Measurements from ENCODE around the gene GPC4. TPM values are rescaled to one million over a fixed set of nuclear protein-coding genes. Genes with fewer than 3 reads are reported as not detected.

The GPC4 gene
- total RNA-seq, 2 experiments from 2014 or later, result not detected

- Mint-ChIP-seq H3K36me3 (ENCODE audit: low read depth) (no peaks in the 10 kb centered on the region), H3K9me3 (ENCODE audit: insufficient read depth) (no peaks in the 10 kb centered on the region), H3K4me1 (ENCODE audit: low read depth) (peaks cover 6% of the 10 kb centered on the region), H3K27ac (no peak overlapping the region), H3K4me3 (no peak overlapping the region), H3K27me3 (ENCODE audit: low read depth) (peaks cover 2% of the 10 kb centered on the region)
- CTCF ChIA-PET, result no interaction called here
- POLR2A ChIA-PET, result no interaction called here
- ATAC-seq, result no peak
- DNase-seq, result no peak
These were observed 12.3 kb downstream of the GPC4 start for GRCh38 chrX:133402830-133403625.

- peak; percentile 39 for ATAC-seq
- H3K36me3 Mint-ChIP-seq (ENCODE audit: low read depth), result no peaks in the 10 kb centered on the region
- DNase-seq, result no peak
- H3K9me3 Mint-ChIP-seq (ENCODE audit: insufficient read depth), result no peaks in the 10 kb centered on the region
- no peaks in the 10 kb centered on the region for H3K27me3 Mint-ChIP-seq (ENCODE audit: low read depth)
- H3K4me3 Mint-ChIP-seq, result no peak overlapping the region
- H3K4me1 Mint-ChIP-seq (ENCODE audit: low read depth), result peaks cover 6% of the 10 kb centered on the region
- H3K27ac Mint-ChIP-seq, result peak overlapping the region; percentile 71
- POLR2A ChIA-PET, result no interaction called here
- CTCF ChIA-PET, result no interaction called here
These were observed 13.2 kb downstream of the GPC4 start for GRCh38 chrX:133402042-133402453.

GRCh38 chrX:133401536-133401935 is 13.8 kb downstream of the GPC4 start:
- Mint-ChIP-seq H3K9me3 (ENCODE audit: insufficient read depth) (no peaks in the 10 kb centered on the region), H3K27me3 (ENCODE audit: low read depth) (no peaks in the 10 kb centered on the region), H3K4me3 (no peak overlapping the region), H3K36me3 (ENCODE audit: low read depth) (no peaks in the 10 kb centered on the region), H3K4me1 (ENCODE audit: low read depth) (peaks cover 6% of the 10 kb centered on the region), H3K27ac (no peak overlapping the region)
- ChIA-PET CTCF (no interaction called here), POLR2A (no interaction called here)
- ATAC-seq (no peak), DNase-seq (no peak)

GRCh38 chrX:133399411-133399810 is 15.9 kb downstream of the GPC4 start:
- H3K4me3 Mint-ChIP-seq, result no peak overlapping the region
- ChIA-PET POLR2A (no interaction called here), CTCF (no interaction called here)
- DNase-seq, result no peak
- H3K36me3 Mint-ChIP-seq (ENCODE audit: low read depth), result no peaks in the 10 kb centered on the region
- no peak for ATAC-seq
- no peak overlapping the region for H3K27ac Mint-ChIP-seq
- H3K4me1 Mint-ChIP-seq (ENCODE audit: low read depth), result peaks cover 6% of the 10 kb centered on the region
- no peaks in the 10 kb centered on the region for H3K27me3 Mint-ChIP-seq (ENCODE audit: low read depth)
- no peaks in the 10 kb centered on the region for H3K9me3 Mint-ChIP-seq (ENCODE audit: insufficient read depth)

GRCh38 chrX:133394765-133395164 is 20.5 kb downstream of the GPC4 start:
- POLR2A ChIA-PET, result no interaction called here
- Mint-ChIP-seq H3K36me3 (ENCODE audit: low read depth) (no peaks in the 10 kb centered on the region), H3K27me3 (ENCODE audit: low read depth) (no peaks in the 10 kb centered on the region), H3K9me3 (ENCODE audit: insufficient read depth) (no peaks in the 10 kb centered on the region), H3K4me1 (ENCODE audit: low read depth) (no peaks in the 10 kb centered on the region), H3K4me3 (no peak overlapping the region), H3K27ac (no peak overlapping the region)
- DNase-seq (no peak), ATAC-seq (no peak)
- CTCF ChIA-PET, result no interaction called here

GRCh38 chrX:133392671-133393070 is 22.6 kb downstream of the GPC4 start:
- Mint-ChIP-seq H3K4me1 (ENCODE audit: low read depth) (no peaks in the 10 kb centered on the region), H3K27ac (no peak overlapping the region), H3K36me3 (ENCODE audit: low read depth) (no peaks in the 10 kb centered on the region), H3K4me3 (no peak overlapping the region), H3K9me3 (ENCODE audit: insufficient read depth) (no peaks in the 10 kb centered on the region), H3K27me3 (ENCODE audit: low read depth) (no peaks in the 10 kb centered on the region)
- ATAC-seq, result no peak
- DNase-seq, result no peak
- POLR2A ChIA-PET, result no interaction called here
- CTCF ChIA-PET, result no interaction called here

GRCh38 chrX:133391111-133391510 is 24.2 kb downstream of the GPC4 start:
- DNase-seq (no peak), ATAC-seq (no peak)
- CTCF ChIA-PET, result no interaction called here
- Mint-ChIP-seq H3K4me1 (ENCODE audit: low read depth) (no peaks in the 10 kb centered on the region), H3K4me3 (no peak overlapping the region), H3K36me3 (ENCODE audit: low read depth) (no peaks in the 10 kb centered on the region), H3K27me3 (ENCODE audit: low read depth) (no peaks in the 10 kb centered on the region), H3K27ac (no peak overlapping the region), H3K9me3 (ENCODE audit: insufficient read depth) (no peaks in the 10 kb centered on the region)
- POLR2A ChIA-PET, result no interaction called here

- H3K27me3 Mint-ChIP-seq (ENCODE audit: low read depth), result no peaks in the 10 kb centered on the region
- H3K27ac Mint-ChIP-seq, result no peak overlapping the region
- DNase-seq (no peak), ATAC-seq (no peak)
- no peak overlapping the region for H3K4me3 Mint-ChIP-seq
- H3K9me3 Mint-ChIP-seq (ENCODE audit: insufficient read depth), result no peaks in the 10 kb centered on the region
- no peaks in the 10 kb centered on the region for H3K36me3 Mint-ChIP-seq (ENCODE audit: low read depth)
- CTCF ChIA-PET, result no interaction called here
- H3K4me1 Mint-ChIP-seq (ENCODE audit: low read depth), result no peaks in the 10 kb centered on the region
- POLR2A ChIA-PET, result no interaction called here
These were observed 24.6 kb downstream of the GPC4 start for GRCh38 chrX:133390676-133391075.

- Mint-ChIP-seq H3K27ac (no peak overlapping the region), H3K4me3 (no peak overlapping the region), H3K4me1 (ENCODE audit: low read depth) (no peaks in the 10 kb centered on the region), H3K36me3 (ENCODE audit: low read depth) (no peaks in the 10 kb centered on the region), H3K27me3 (ENCODE audit: low read depth) (no peaks in the 10 kb centered on the region), H3K9me3 (ENCODE audit: insufficient read depth) (no peaks in the 10 kb centered on the region)
- ChIA-PET CTCF (no interaction called here), POLR2A (no interaction called here)
- ATAC-seq, result no peak
- no peak for DNase-seq
These were observed 25.3 kb downstream of the GPC4 start for GRCh38 chrX:133389975-133390374.

GRCh38 chrX:133384454-133384853 is 30.8 kb downstream of the GPC4 start:
- Mint-ChIP-seq H3K9me3 (ENCODE audit: insufficient read depth) (no peaks in the 10 kb centered on the region), H3K27me3 (ENCODE audit: low read depth) (no peaks in the 10 kb centered on the region), H3K27ac (no peak overlapping the region), H3K4me3 (no peak overlapping the region), H3K36me3 (ENCODE audit: low read depth) (no peaks in the 10 kb centered on the region), H3K4me1 (ENCODE audit: low read depth) (no peaks in the 10 kb centered on the region)
- ATAC-seq (no peak), DNase-seq (no peak)
- CTCF ChIA-PET, result no interaction called here
- POLR2A ChIA-PET, result no interaction called here

- ChIA-PET POLR2A (no interaction called here), CTCF (no interaction called here)
- no peak for DNase-seq
- Mint-ChIP-seq H3K27ac (no peak overlapping the region), H3K4me3 (no peak overlapping the region), H3K4me1 (ENCODE audit: low read depth) (no peaks in the 10 kb centered on the region), H3K9me3 (ENCODE audit: insufficient read depth) (no peaks in the 10 kb centered on the region), H3K36me3 (ENCODE audit: low read depth) (no peaks in the 10 kb centered on the region), H3K27me3 (ENCODE audit: low read depth) (no peaks in the 10 kb centered on the region)
- ATAC-seq, result no peak
These were observed 34.3 kb downstream of the GPC4 start for GRCh38 chrX:133380711-133381619.

GRCh38 chrX:133376422-133376821 is 38.9 kb downstream of the GPC4 start:
- Mint-ChIP-seq H3K9me3 (ENCODE audit: insufficient read depth) (no peaks in the 10 kb centered on the region), H3K4me1 (ENCODE audit: low read depth) (no peaks in the 10 kb centered on the region), H3K27ac (no peak overlapping the region), H3K4me3 (no peak overlapping the region), H3K36me3 (ENCODE audit: low read depth) (no peaks in the 10 kb centered on the region), H3K27me3 (ENCODE audit: low read depth) (peaks cover 2% of the 10 kb centered on the region)
- ChIA-PET CTCF (no interaction called here), POLR2A (no interaction called here)
- DNase-seq (no peak), ATAC-seq (no peak)

Data from activated CD8-positive, alpha-beta T cell treated with anti-CD3 and anti-CD28 coated beads, Interleukin-2, amount 10 ng/mL, durations not matched to agents 7 days and 5 days (primary cell).